Uterus (tissue), 4 donors: ENCODE data around the gene LDLRAD4. TPM values are rescaled to one million over a fixed set of nuclear protein-coding genes. Genes with fewer than 3 reads are reported as not detected.

Experiments
- DNase-seq, 2 donors: peaks; one replicate each; pipeline ENCODE4 v3.0.0-alpha.2; 2019 to 2020
- H3K27ac ChIP-seq, 2 donors: fragments of 200-600 bp; sonication (generic); 1 replicate in 1 of 2; 2 replicates in 1 of 2; pipeline ENCODE4 v1.5.1; 2016 to 2018
- H3K27me3 ChIP-seq, 2 donors: fragments of 200-600 bp; sonication (generic); one replicate each; pipeline ENCODE4 v1.5.1; 2018 to 2019; ENCODE audit warnings: control low read depth in 1 of 2
- H3K36me3 ChIP-seq, 2 donors: fragments of 200-600 bp; sonication (generic); one replicate each; pipeline ENCODE4 v1.5.1; 2019; ENCODE audit warnings: control low read depth in 1 of 2
- H3K4me1 ChIP-seq, 2 donors: fragments of 200-600 bp; sonication (generic); one replicate each; pipeline ENCODE4 v1.5.1; 2018 to 2019; ENCODE audit warnings: control low read depth in 1 of 2
- H3K4me3 ChIP-seq, 2 donors: fragments of 200-600 bp; sonication (generic); 1 replicate in 1 of 2; 2 replicates in 1 of 2; pipeline ENCODE4 v1.5.1; 2018 to 2019; ENCODE audit warnings: mild to moderate bottlenecking in 1 of 2
- H3K9me3 ChIP-seq, 2 donors: fragments of 200-600 bp; sonication (generic); one replicate each; pipeline ENCODE4 v1.5.1; 2019; ENCODE audit warnings: control low read depth in 1 of 2
- CTCF ChIP-seq, 4 experiments: fragments of 200-600 bp in 2 of 4; fragments of 450-650 bp in 2 of 4; sonication (generic) in 2 of 4; IDR thresholded peaks; one replicate each; pipeline ENCODE4 v1.5.1; 2016 to 2019; ENCODE audit warnings: antibody characterized with exemption in 4 of 4, mild to moderate bottlenecking in 2 of 4, moderate library complexity in 1 of 4
- POLR2A ChIP-seq, 2 donors: fragments of 450-650 bp; IDR thresholded peaks; one replicate each; pipeline ENCODE4 v1.6.1; 2016; ENCODE audit warnings: antibody characterized with exemption in 2 of 2, mild to moderate bottlenecking in 1 of 2, moderate library complexity in 1 of 2
- intact Hi-C: fragments of 100-400 bp; cut with DNase I; formaldehyde crosslinking; loops from one replicate; pipeline ENCODE4 v1.15.1; 2023; ENCODE audit warnings: low total_unique reads
- total RNA-seq, 4 donors: library from RNA; depleted of rRNA in 3 of 4; stranded (reverse); fragments of >200 nt in 3 of 4; gene quantifications; one replicate each; pipeline versions ENCODE4 v1.1.0 to v1.2.4, GENCODE V29; 2014 to 2023
- donor health status: DM: yes; HTN: yes; CAD: no.

LDLRAD4 gene
- total RNA-seq, 4 donors from 2014 or later = 23.8 to 82.2 (median 39.3) TPM

GRCh38 chr18:13183359-13183758, 35.2 kb upstream of the LDLRAD4 start:
- Histone ChIP-seq H3K4me3 (no peak overlapping the region), H3K27ac (no peak overlapping the region), H3K4me1 (no peaks in the 10 kb centered on the region), H3K36me3 (no peaks in the 10 kb centered on the region), H3K9me3 (no peaks in the 10 kb centered on the region), H3K27me3 (no peaks in the 10 kb centered on the region)
- intact Hi-C loops = no loop called here
- no peak for DNase-seq
- TF ChIP-seq POLR2A (IDR thresholded peaks at IDR 0.05) (no peak), CTCF (IDR thresholded peaks at IDR 0.05) (no peak)

GRCh38 chr18:13183790-13184189, 34.8 kb upstream of the LDLRAD4 start:
- Histone ChIP-seq H3K4me3 (no peak overlapping the region), H3K9me3 (no peaks in the 10 kb centered on the region), H3K27ac (no peak overlapping the region), H3K27me3 (no peaks in the 10 kb centered on the region), H3K36me3 (no peaks in the 10 kb centered on the region), H3K4me1 (no peaks in the 10 kb centered on the region)
- TF ChIP-seq POLR2A (IDR thresholded peaks at IDR 0.05) = no peak
- TF ChIP-seq CTCF (IDR thresholded peaks at IDR 0.05) = no peak
- intact Hi-C loops = no loop called here
- no peak for DNase-seq

GRCh38 chr18:13184396-13184795, 34.2 kb upstream of the LDLRAD4 start:
- Histone ChIP-seq H3K27me3 (no peaks in the 10 kb centered on the region), H3K27ac (no peak overlapping the region), H3K9me3 (no peaks in the 10 kb centered on the region), H3K4me3 (no peak overlapping the region), H3K36me3 (no peaks in the 10 kb centered on the region), H3K4me1 (no peaks in the 10 kb centered on the region)
- intact Hi-C loops = no loop called here
- DNase-seq = no peak
- no peak for TF ChIP-seq POLR2A (IDR thresholded peaks at IDR 0.05)
- TF ChIP-seq CTCF (IDR thresholded peaks at IDR 0.05) = no peak

- no peaks in the 10 kb centered on the region for H3K9me3 ChIP-seq
- H3K4me3 ChIP-seq = no peak overlapping the region
- no peak overlapping the region for H3K27ac ChIP-seq
- no peak for TF ChIP-seq POLR2A (IDR thresholded peaks at IDR 0.05)
- TF ChIP-seq CTCF (IDR thresholded peaks at IDR 0.05) = no peak
- no peaks in the 10 kb centered on the region for H3K36me3 ChIP-seq
- intact Hi-C loops = no loop called here
- no peaks in the 10 kb centered on the region for H3K4me1 ChIP-seq
- H3K27me3 ChIP-seq = no peaks in the 10 kb centered on the region
- DNase-seq = no peak
These were observed 32.8 kb upstream of the LDLRAD4 start for GRCh38 chr18:13185675-13186198.

GRCh38 chr18:13186687-13187086, 31.9 kb upstream of the LDLRAD4 start:
- Histone ChIP-seq H3K9me3 (no peaks in the 10 kb centered on the region), H3K27ac (no peak overlapping the region), H3K36me3 (no peaks in the 10 kb centered on the region), H3K4me1 (no peaks in the 10 kb centered on the region), H3K4me3 (no peak overlapping the region), H3K27me3 (no peaks in the 10 kb centered on the region)
- no peak for TF ChIP-seq POLR2A (IDR thresholded peaks at IDR 0.05)
- TF ChIP-seq CTCF (IDR thresholded peaks at IDR 0.05) = no peak
- no peak for DNase-seq
- intact Hi-C loops = no loop called here
